ENCODE measurements around the gene UBIAD1.

The UBIAD1 gene

DNA sequence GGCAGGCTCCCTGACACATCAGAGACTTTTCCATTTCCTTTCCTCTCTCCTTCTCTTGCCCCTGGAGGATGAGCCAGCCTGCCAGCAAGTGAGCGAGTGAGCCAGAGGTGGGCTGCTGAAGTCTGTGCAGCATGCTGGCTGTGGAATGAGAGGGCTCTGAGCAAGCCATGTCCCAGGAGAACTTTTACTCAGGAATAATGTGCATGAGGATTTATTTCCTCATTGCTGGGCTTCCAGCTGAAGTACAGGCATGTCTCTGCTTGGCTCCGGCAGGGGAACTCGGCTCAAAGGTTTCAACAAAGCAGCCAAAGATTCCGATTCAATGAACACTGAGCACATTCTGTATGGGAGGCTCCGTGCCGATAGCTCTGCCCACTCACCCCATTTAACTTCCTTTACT, 43.7 kb downstream of the UBIAD1 start:
- DNase-seq (no peak), ATAC-seq (ENCODE audit: insufficient read depth, low read depth) (no peak)

DNA sequence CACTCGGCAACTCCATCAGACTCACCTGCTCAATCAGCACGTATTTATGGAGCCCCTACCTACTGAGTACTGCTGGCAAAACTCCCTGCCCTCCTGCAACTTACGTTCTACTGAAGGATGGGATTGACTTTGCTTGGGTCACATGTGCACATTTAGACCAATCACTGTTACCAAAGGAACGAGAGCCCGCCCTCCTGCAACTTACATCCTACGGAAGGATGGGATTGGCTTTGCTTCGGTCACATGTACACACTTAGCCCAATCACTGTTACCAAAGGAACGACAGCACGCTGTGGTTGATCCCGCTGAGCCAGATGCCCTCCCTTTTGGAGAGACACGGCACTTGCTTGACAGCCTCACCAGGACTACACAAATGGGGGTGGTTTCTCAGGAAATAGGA, 46.0 kb downstream of the UBIAD1 start:
- no peak overlapping the region for H3K4me3 ChIP-seq (ENCODE audit: low read depth in 1 of 2, low read length in 2 of 2)
- no peak overlapping the region for H3K4me2 ChIP-seq (ENCODE audit: insufficient read depth, low read length)
- no peaks in the 10 kb centered on the region for H3K79me2 ChIP-seq (ENCODE audit: insufficient read depth, low read length)
- ATAC-seq (ENCODE audit: insufficient read depth, low read depth) (no peak), DNase-seq (no peak)
- H2AFZ ChIP-seq (ENCODE audit: low read depth, low read length) = no peak overlapping the region
- H3K9me3 ChIP-seq (ENCODE audit: insufficient read depth, low read length, severe bottlenecking) = no peaks in the 10 kb centered on the region
- H3K27me3 ChIP-seq (ENCODE audit: insufficient read depth, low read length, poor library complexity) = peaks cover 3% of the 10 kb centered on the region
- H3K27ac ChIP-seq (ENCODE audit: low read length) = no peak overlapping the region
- H3K4me1 ChIP-seq (ENCODE audit: insufficient read depth, low read length) = no peaks in the 10 kb centered on the region
- H4K20me1 ChIP-seq (ENCODE audit: insufficient read depth, low read length) = no peaks in the 10 kb centered on the region
- no peak overlapping the region for H3K9ac ChIP-seq (ENCODE audit: low read depth, low read length)
- no peaks in the 10 kb centered on the region for H3K36me3 ChIP-seq (ENCODE audit: insufficient read depth, low read length)
- TF ChIP-seq EZH2 (IDR thresholded peaks at IDR 0.05; ENCODE audit: borderline replicate concordance, low read depth, low read length, severe bottlenecking) = no peak
- no peak for TF ChIP-seq CTCF (IDR thresholded peaks at IDR 0.05; ENCODE audit: borderline replicate concordance, extremely low read depth, low read length, poor library complexity, severe bottlenecking)

More for the DNA sequence above, 43.7 kb downstream of the UBIAD1 start:
- H3K27ac ChIP-seq (ENCODE audit: low read length) = no peak overlapping the region
- H3K27me3 ChIP-seq (ENCODE audit: insufficient read depth, low read length, poor library complexity) = peaks cover 3% of the 10 kb centered on the region
- H2AFZ ChIP-seq (ENCODE audit: low read depth, low read length) = no peak overlapping the region
- H3K79me2 ChIP-seq (ENCODE audit: insufficient read depth, low read length) = no peaks in the 10 kb centered on the region
- no peak overlapping the region for H3K4me3 ChIP-seq (ENCODE audit: low read depth in 1 of 2, low read length in 2 of 2)
- H3K4me1 ChIP-seq (ENCODE audit: insufficient read depth, low read length) = no peaks in the 10 kb centered on the region
- H3K9me3 ChIP-seq (ENCODE audit: insufficient read depth, low read length, severe bottlenecking) = no peaks in the 10 kb centered on the region
- no peak overlapping the region for H3K9ac ChIP-seq (ENCODE audit: low read depth, low read length)
- H4K20me1 ChIP-seq (ENCODE audit: insufficient read depth, low read length) = no peaks in the 10 kb centered on the region; the same call in 1 of the 2 replicates
- H3K36me3 ChIP-seq (ENCODE audit: insufficient read depth, low read length) = no peaks in the 10 kb centered on the region
- TF ChIP-seq CTCF (IDR thresholded peaks at IDR 0.05; ENCODE audit: borderline replicate concordance, extremely low read depth, low read length, poor library complexity, severe bottlenecking) = no peak
- no peak for TF ChIP-seq EZH2 (IDR thresholded peaks at IDR 0.05; ENCODE audit: borderline replicate concordance, low read depth, low read length, severe bottlenecking)
- H3K4me2 ChIP-seq (ENCODE audit: insufficient read depth, low read length) = no peak overlapping the region

DNA sequence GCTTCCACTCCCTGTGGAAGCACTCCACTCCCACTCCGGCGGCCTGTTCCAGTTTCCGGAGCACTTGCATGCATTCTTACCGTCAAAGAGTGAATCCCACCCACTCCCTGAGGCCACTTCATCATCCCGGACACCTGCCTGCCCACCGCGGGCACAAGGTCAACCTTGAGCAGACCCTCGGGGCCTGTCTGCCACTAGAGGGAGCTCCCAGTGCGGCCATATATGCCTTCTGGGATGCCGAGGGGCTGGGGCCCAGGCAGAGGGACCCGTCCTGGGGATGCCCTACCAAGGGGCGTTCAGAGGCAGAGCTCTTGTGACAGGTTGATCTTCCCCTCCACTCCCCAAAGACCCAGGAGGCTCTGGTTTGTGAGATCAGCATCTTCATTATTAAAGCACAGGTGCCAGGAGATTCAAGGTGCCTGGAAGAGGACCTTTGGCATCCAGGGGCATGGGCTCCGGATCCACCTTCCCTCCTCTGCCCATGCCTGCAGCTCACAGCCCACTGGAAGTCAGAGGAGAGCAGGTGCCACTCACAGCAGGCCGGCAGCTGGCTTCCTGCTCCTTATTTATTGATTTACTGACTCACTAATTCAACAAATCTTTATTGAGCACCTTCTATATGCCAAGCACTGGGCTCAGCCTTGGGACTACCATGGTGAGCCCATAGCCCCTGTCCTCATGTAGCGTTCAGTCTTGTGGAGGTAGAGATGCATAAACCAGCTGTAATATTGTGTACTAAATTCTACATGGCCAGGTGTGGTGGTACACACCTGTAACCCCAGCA, 47.3 kb downstream of the UBIAD1 start:
- DNase-seq (peak; percentile 39), ATAC-seq (ENCODE audit: insufficient read depth, low read depth) (peak; percentile 69; the same call in 2 of the 3 replicates)
- Histone ChIP-seq H3K9me3 (ENCODE audit: insufficient read depth, low read length, severe bottlenecking) (no peaks in the 10 kb centered on the region), H3K27me3 (ENCODE audit: insufficient read depth, low read length, poor library complexity) (peaks cover 3% of the 10 kb centered on the region), H2AFZ (ENCODE audit: low read depth, low read length) (no peak overlapping the region), H3K4me1 (ENCODE audit: insufficient read depth, low read length) (no peaks in the 10 kb centered on the region), H3K4me3 (ENCODE audit: low read depth in 1 of 2, low read length in 2 of 2) (no peak overlapping the region), H4K20me1 (ENCODE audit: insufficient read depth, low read length) (no peaks in the 10 kb centered on the region), H3K9ac (ENCODE audit: low read depth, low read length) (no peak overlapping the region), H3K4me2 (ENCODE audit: insufficient read depth, low read length) (no peak overlapping the region), H3K36me3 (ENCODE audit: insufficient read depth, low read length) (no peaks in the 10 kb centered on the region), H3K79me2 (ENCODE audit: insufficient read depth, low read length) (no peaks in the 10 kb centered on the region), H3K27ac (ENCODE audit: low read length) (no peak overlapping the region)
- TF ChIP-seq EZH2 (IDR thresholded peaks at IDR 0.05; ENCODE audit: borderline replicate concordance, low read depth, low read length, severe bottlenecking) = no peak
- peak; percentile 68 for TF ChIP-seq CTCF (IDR thresholded peaks at IDR 0.05; ENCODE audit: borderline replicate concordance, extremely low read depth, low read length, poor library complexity, severe bottlenecking)

Data from DND-41 (cell line).